Measurements from ENCODE around the gene ODAM. TPM values are rescaled to one million over a fixed set of nuclear protein-coding genes. Genes with fewer than 3 reads are reported as not detected.

The ODAM gene
- total RNA-seq, 1 experiment from 2014 or later: not detected

GRCh38 chr4:70225824-70226223 lies 30.3 kb downstream of the ODAM start, which contains the start of gene FDCSP:
Gene FDCSP (plus strand): TSS chr4:70226124. CDS start chr4:70231195, 5,071 bp downstream.
- H3K18ac ChIP-seq (ENCODE audit: insufficient read length, low read depth, low read length): no peak within 1 kb of the TSS
- H3K4me1 ChIP-seq (ENCODE audit: insufficient read depth, low read length): no peaks in the 10 kb centered on the region
- H2AFZ ChIP-seq (ENCODE audit: low read length): no peak within 1 kb of the TSS
- no peak within 1 kb of the TSS for H3K27ac Mint-ChIP-seq
- no CpG with 5 or more reads among the region's 2 CpGs for WGBS (ENCODE audit: extremely low coverage, insufficient read length, low lambda C conversion rate)
- DNase-seq: no peak
- H4K5ac ChIP-seq (ENCODE audit: insufficient read length, low read depth, low read length): no peak within 1 kb of the TSS
- H3K9me3 ChIP-seq (ENCODE audit: control insufficient read depth, low read depth, low read length): no peaks in the 10 kb centered on the region
- no peak within 1 kb of the TSS for H3T11ph ChIP-seq (ENCODE audit: low read length)
- no peak within 1 kb of the TSS for H2BK5ac ChIP-seq (ENCODE audit: insufficient read length, low read length)
- no peak within 1 kb of the TSS for H3K14ac ChIP-seq (ENCODE audit: insufficient read depth, low read length)
- no peak within 1 kb of the TSS for H3K4me2 ChIP-seq (ENCODE audit: insufficient read depth, insufficient read length, low read length)
- H2BK15ac ChIP-seq (ENCODE audit: low read depth, low read length): no peak within 1 kb of the TSS
- no peaks in the 10 kb centered on the region for H3K27me3 Mint-ChIP-seq (ENCODE audit: low read depth)
- no peaks in the 10 kb centered on the region for H3K4me1 Mint-ChIP-seq
- H4K91ac ChIP-seq (ENCODE audit: insufficient read length, low read depth, low read length): no peak within 1 kb of the TSS
- no peak within 1 kb of the TSS for H3K27ac ChIP-seq (ENCODE audit: insufficient read length, low read depth, low read length)
- H2BK120ac ChIP-seq (ENCODE audit: low read depth, low read length, poor library complexity, severe bottlenecking): no peak within 1 kb of the TSS
- H2BK20ac ChIP-seq (ENCODE audit: low read depth, low read length, poor library complexity, severe bottlenecking): no peak within 1 kb of the TSS
- no peak within 1 kb of the TSS for H2AK5ac ChIP-seq (ENCODE audit: insufficient read length, low read length)
- H3K9ac ChIP-seq (ENCODE audit: extremely low read depth, insufficient read length, low read length): no peak within 1 kb of the TSS
- no peaks in the 10 kb centered on the region for H3K36me3 Mint-ChIP-seq (ENCODE audit: insufficient read depth in 1 of 3, low read depth in 3 of 3)
- no peak within 1 kb of the TSS for H3K4me3 Mint-ChIP-seq
- H2BK12ac ChIP-seq (ENCODE audit: insufficient read length, low read depth, low read length): no peak within 1 kb of the TSS
- H3K9me3 Mint-ChIP-seq: no peaks in the 10 kb centered on the region
- no peaks in the 10 kb centered on the region for H3K27me3 ChIP-seq (ENCODE audit: insufficient read depth, low read length)
- no peak within 1 kb of the TSS for H3K56ac ChIP-seq (ENCODE audit: insufficient read length, low read depth, low read length)
- H3K4ac ChIP-seq (ENCODE audit: low read depth, low read length): no peak within 1 kb of the TSS
- no peaks in the 10 kb centered on the region for H3K23me2 ChIP-seq (ENCODE audit: insufficient read length, low read depth, low read length, poor library complexity, severe bottlenecking)
- no peak within 1 kb of the TSS for H4K8ac ChIP-seq (replicated peaks; ENCODE audit: insufficient read length, low read depth, low read length)
- H3K23ac ChIP-seq (ENCODE audit: insufficient read length, low read depth, low read length): no peak within 1 kb of the TSS
- TF ChIP-seq CTCF (conservative IDR thresholded peaks at IDR 0.05): no peak
- no peaks in the 10 kb centered on the region for H3K79me1 ChIP-seq (ENCODE audit: insufficient read depth, low read depth, low read length, poor library complexity, severe bottlenecking)
- no peaks in the 10 kb centered on the region for H3K79me2 ChIP-seq (ENCODE audit: insufficient read depth, low read length)
- H4K20me1 ChIP-seq (ENCODE audit: control insufficient read depth, insufficient read depth, insufficient read length): no peaks in the 10 kb centered on the region

All from H9 (cell line).